Lower leg skin (tissue), 3 donors: ENCODE data around the gene ROGDI.

Experiments
- CTCF ChIP-seq, 3 donors: fragments of 450-650 bp; IDR thresholded peaks; one replicate each; pipeline ENCODE4 v1.5.1; 2016; ENCODE audit warnings: antibody characterized with exemption in 3 of 3, mild to moderate bottlenecking in 3 of 3, moderate library complexity in 2 of 3
- POLR2A ChIP-seq, 2 donors: fragments of 450-650 bp; IDR thresholded peaks; one replicate each; pipeline ENCODE4 v1.6.1; 2016 to 2017; ENCODE audit warnings: antibody characterized with exemption in 2 of 2, mild to moderate bottlenecking in 1 of 2, moderate library complexity in 1 of 2

GRCh38 chr16:4788910-4789309 is 13.5 kb downstream of the ROGDI start:
- no peak for TF ChIP-seq CTCF (IDR thresholded peaks at IDR 0.05)
- TF ChIP-seq POLR2A (IDR thresholded peaks at IDR 0.05) = no peak
